H1 (cell line): ENCODE data around the gene PCGF3. TPM values are rescaled to one million over a fixed set of nuclear protein-coding genes. Genes with fewer than 3 reads are reported as not detected.

Experiments used
- CTCF ChIA-PET: fragments of 300-600 bp; sonication (Branson Sonifier 250); formaldehyde crosslinking; loops from one replicate; lab custom pipeline; 2021; ENCODE audit not compliant: partially characterized antibody; lab: Charles Lee
- POLR2A ChIA-PET: fragments of 300-600 bp; sonication (Branson Sonifier 250); formaldehyde crosslinking; loops from one replicate; lab custom pipeline; 2021; ENCODE audit warnings: inconsistent platforms; ENCODE audit not compliant: partially characterized antibody; lab: Charles Lee
- DNase-seq, 2 experiments: peaks; one replicate each; pipeline versions ENCODE4 v3.0.0 to v3.0.0-alpha.2; 2010 to 2022; ENCODE audit warnings: low spot score in 2 of 2, low read depth in 1 of 2, mixed read lengths in 1 of 2
- FAIRE-seq: peaks from 2 replicates; lab custom pipeline; 2011; peaks lifted over from hg19 to GRCh38; lab: Jason Lieb, UNC
- H2AFZ ChIP-seq: 2 replicates; pipeline ENCODE4 v1.8.1; 2012; ENCODE audit warnings: low read length, inconsistent platforms
- H2AK5ac ChIP-seq: 2 replicates; pipeline ENCODE4 v1.6.1; 2013; ENCODE audit warnings: low read depth, low read length
- H2BK120ac ChIP-seq: replicated peaks from 2 replicates; pipeline ENCODE3; 2013; ENCODE audit warnings: low read depth, low read length, inconsistent platforms
- H2BK12ac ChIP-seq: 2 replicates; pipeline ENCODE4 v1.6.1; 2013; ENCODE audit warnings: low read depth, low read length
- H2BK15ac ChIP-seq: 2 replicates; pipeline ENCODE4 v1.6.1; 2013; ENCODE audit warnings: low read length
- H2BK20ac ChIP-seq: 2 replicates; pipeline ENCODE4 v1.6.1; 2013; ENCODE audit warnings: low read length
- H2BK5ac ChIP-seq: 2 replicates; pipeline ENCODE4 v1.6.1; 2013; ENCODE audit warnings: low read depth, low read length
- H3K14ac ChIP-seq: 2 replicates; pipeline ENCODE4 v1.6.1; 2013; ENCODE audit warnings: inconsistent platforms; ENCODE audit not compliant: insufficient read length
- H3K18ac ChIP-seq: 2 replicates; pipeline ENCODE4 v1.6.1; 2013; ENCODE audit warnings: low read length; ENCODE audit errors: extremely low read depth
- H3K23ac ChIP-seq: 2 replicates; pipeline ENCODE4 v1.6.1; 2013; ENCODE audit warnings: inconsistent platforms; ENCODE audit not compliant: insufficient read length
- H3K23me2 ChIP-seq: 2 replicates; pipeline ENCODE4 v1.6.1; 2013; ENCODE audit warnings: low read depth, low read length
- H3K27ac ChIP-seq: 2 replicates; pipeline ENCODE4 v1.6.1; 2011; ENCODE audit warnings: low read depth, low read length, inconsistent platforms
- H3K27me3 ChIP-seq, 4 experiments: replicated peaks in 1 of 4; 1 replicate in 1 of 4; 2 replicates in 3 of 4; pipeline versions ENCODE4 v1.6.1 to v1.8.1; 2011 to 2013; ENCODE audit warnings: low read length in 3 of 4, mild to moderate bottlenecking in 3 of 4, inconsistent platforms in 2 of 4, mixed read lengths in 2 of 4, moderate library complexity in 1 of 4; ENCODE audit not compliant: control insufficient read depth in 3 of 4, insufficient read depth in 3 of 4; ENCODE audit errors: extremely low read depth in 1 of 4
- H3K36me3 ChIP-seq, 4 experiments: 2 replicates each; pipeline versions ENCODE4 v1.6.1 to v1.8.1; 2011 to 2013; ENCODE audit warnings: mild to moderate bottlenecking in 4 of 4, low read length in 3 of 4, moderate library complexity in 2 of 4, control low read depth in 1 of 4, inconsistent platforms in 1 of 4; ENCODE audit not compliant: insufficient read depth in 4 of 4, control insufficient read depth in 2 of 4
- H3K4ac ChIP-seq: replicated peaks from 2 replicates; pipeline ENCODE3; 2013; ENCODE audit warnings: low read length, low read depth, mixed read lengths, inconsistent platforms; ENCODE audit not compliant: insufficient read length
- H3K4me1 ChIP-seq, 4 experiments: replicated peaks in 1 of 4; 1 replicate in 1 of 4; 2 replicates in 3 of 4; pipeline versions ENCODE4 v1.6.1 to v1.8.1; 2011 to 2013; ENCODE audit warnings: low read length in 3 of 4, inconsistent platforms in 2 of 4, mixed read lengths in 1 of 4; ENCODE audit not compliant: insufficient read depth in 4 of 4, control insufficient read depth in 3 of 4
- H3K4me2 ChIP-seq, 2 experiments: 2 replicates each; pipeline versions ENCODE4 v1.6.1 to v1.8.1; 2011 to 2013; ENCODE audit warnings: low read depth in 2 of 2, low read length in 2 of 2, control low read depth in 1 of 2, inconsistent platforms in 1 of 2, mild to moderate bottlenecking in 1 of 2; ENCODE audit not compliant: insufficient read depth in 1 of 2
- H3K4me3 ChIP-seq, 4 experiments: fragments of 200-600, 300-600 bp in 1 of 4; sonication (generic), shearing (Covaris generic), sonication (Bioruptor Twin) in 1 of 4; 2 replicates each; pipeline versions ENCODE4 v1.5.1 to v1.8.1; 2011 to 2016; ENCODE audit warnings: low read length in 4 of 4, low read depth in 3 of 4, control low read depth in 2 of 4, inconsistent platforms in 2 of 4, mild to moderate bottlenecking in 2 of 4, mixed read lengths in 1 of 4, moderate library complexity in 1 of 4; ENCODE audit not compliant: insufficient read depth in 2 of 4; ENCODE audit errors: extremely low read depth in 1 of 4
- H3K56ac ChIP-seq: replicated peaks from 2 replicates; pipeline ENCODE3; 2013; ENCODE audit warnings: low read depth, mild to moderate bottlenecking, mixed read lengths, low read length, inconsistent platforms; ENCODE audit not compliant: insufficient read length
- H3K79me1 ChIP-seq: 2 replicates; pipeline ENCODE4 v1.6.1; 2013; ENCODE audit warnings: low read depth, low read length, control low read depth
- H3K79me2 ChIP-seq, 2 experiments: 2 replicates each; pipeline versions ENCODE4 v1.6.1 to v1.8.1; 2012 to 2013; ENCODE audit warnings: low read length in 2 of 2, mild to moderate bottlenecking in 2 of 2, inconsistent platforms in 1 of 2; ENCODE audit not compliant: insufficient read depth in 2 of 2, control insufficient read depth in 1 of 2
- H3K9ac ChIP-seq, 4 experiments: replicated peaks in 1 of 4; 1 replicate in 1 of 4; 2 replicates in 3 of 4; pipeline versions ENCODE4 v1.6.1 to v1.8.1; 2011 to 2013; ENCODE audit warnings: low read depth in 3 of 4, low read length in 3 of 4, control low read depth in 2 of 4, mild to moderate bottlenecking in 2 of 4, moderate library complexity in 2 of 4, inconsistent platforms in 1 of 4; ENCODE audit errors: extremely low read depth in 1 of 4
- H3K9me3 ChIP-seq, 2 experiments: 2 replicates each; pipeline versions ENCODE4 v1.6.1 to v1.8.1; 2012 to 2013; ENCODE audit warnings: mild to moderate bottlenecking in 2 of 2, moderate library complexity in 2 of 2, control low read depth in 1 of 2, inconsistent platforms in 1 of 2, low read depth in 1 of 2, low read length in 1 of 2, mixed read lengths in 1 of 2; ENCODE audit not compliant: insufficient read depth in 2 of 2
- H4K20me1 ChIP-seq, 2 experiments: replicated peaks in 1 of 2; 2 replicates each; pipeline versions ENCODE3 to v1.8.1; 2011 to 2013; ENCODE audit warnings: inconsistent platforms in 2 of 2, low read length in 2 of 2, mild to moderate bottlenecking in 1 of 2; ENCODE audit not compliant: insufficient read depth in 2 of 2, control insufficient read depth in 1 of 2
- H4K5ac ChIP-seq: 2 replicates; pipeline ENCODE4 v1.6.1; 2013; ENCODE audit warnings: low read length, low read depth, mixed read lengths, inconsistent platforms; ENCODE audit not compliant: insufficient read length
- H4K8ac ChIP-seq: 2 replicates; pipeline ENCODE4 v1.8.0; 2013; ENCODE audit warnings: mild to moderate bottlenecking, moderate library complexity, low read length, inconsistent platforms; ENCODE audit not compliant: insufficient read depth; ENCODE audit errors: extremely low read depth
- H4K91ac ChIP-seq: replicated peaks from 2 replicates; pipeline ENCODE3; 2013; ENCODE audit warnings: low read length, mixed read lengths, inconsistent platforms; ENCODE audit not compliant: insufficient read length
- CEBPB ChIP-seq: IDR thresholded peaks from 2 replicates; pipeline ENCODE4 v1.6.1; 2012; ENCODE audit warnings: low read depth, low read length
- CREB1 ChIP-seq: IDR thresholded peaks from 2 replicates; pipeline ENCODE4 v1.6.1; 2012; ENCODE audit warnings: inconsistent platforms
- HDAC2 ChIP-seq, 2 experiments: fragments of 300-600 bp in 1 of 2; sonication (generic) in 1 of 2; IDR thresholded peaks; 2 replicates each; pipeline ENCODE4 v1.6.1; 2011 to 2012; ENCODE audit warnings: low read depth in 2 of 2, low read length in 2 of 2, mild to moderate bottlenecking in 2 of 2, moderate library complexity in 2 of 2, borderline replicate concordance in 1 of 2, inconsistent platforms in 1 of 2
- NANOG ChIP-seq: IDR thresholded peaks from 2 replicates; pipeline ENCODE4 v1.6.1; 2011; ENCODE audit warnings: low read length, low read depth, mild to moderate bottlenecking, inconsistent platforms; ENCODE audit not compliant: insufficient read depth, poor library complexity, severe bottlenecking
- PHF8 ChIP-seq: fragments of 200-600 bp; sonication (generic); conservative IDR thresholded peaks from 2 replicates; pipeline ENCODE4 v1.7.1; 2012; ENCODE audit warnings: low read depth, mild to moderate bottlenecking, inconsistent platforms, low read length, moderate library complexity
- RAD21 ChIP-seq, 2 experiments: IDR thresholded peaks in 1 of 2; conservative IDR thresholded peaks in 1 of 2; 2 replicates each; pipeline ENCODE4 v1.6.1; 2011; ENCODE audit warnings: low read depth in 2 of 2, low read length in 2 of 2, improper control_type of control experiment in 1 of 2, inconsistent platforms in 1 of 2, mild to moderate bottlenecking in 1 of 2, moderate library complexity in 1 of 2
- SIRT6 ChIP-seq: IDR thresholded peaks from one replicate; pipeline ENCODE4 v1.7.1; 2012; ENCODE audit warnings: low read length, inconsistent platforms
- SIX5 ChIP-seq: IDR thresholded peaks from 2 replicates; pipeline ENCODE4 v1.6.1; 2011; ENCODE audit warnings: mild to moderate bottlenecking, low read depth, low read length
- SP4 ChIP-seq: IDR thresholded peaks from 2 replicates; pipeline ENCODE4 v1.6.1; 2012; ENCODE audit warnings: low read length, inconsistent platforms
- TBP ChIP-seq: IDR thresholded peaks from 2 replicates; pipeline ENCODE4 v1.6.1; 2011; ENCODE audit warnings: low read depth, low read length, improper control_type of control experiment
- TCF12 ChIP-seq: IDR thresholded peaks from 2 replicates; pipeline ENCODE4 v1.6.1; 2011; ENCODE audit warnings: low read depth, mild to moderate bottlenecking, low read length
- WGBS, 2 experiments: shearing (Covaris generic) in 1 of 2; methylation state at CpG; one replicate each; pipeline versions ENCODE4 v1.1.6 to v1.1.7; 2013 to 2015; ENCODE audit warnings: low lambda C conversion rate in 2 of 2, mixed read lengths in 2 of 2, inconsistent platforms in 1 of 2, low coverage in 1 of 2, missing lambda C conversion rate in 1 of 2; ENCODE audit not compliant: insufficient replicate concordance in 2 of 2, insufficient coverage in 1 of 2, insufficient read length in 1 of 2; ENCODE audit errors: extremely low coverage in 1 of 2, missing lambda C conversion rate in 1 of 2; 5-methylcytosine and 5-hydroxymethylcytosine counted together
- polyA plus RNA-seq, 7 experiments: library from polyadenylated mRNA; depleted of rRNA in 3 of 7; stranded (reverse) in 5 of 7; unstranded in 2 of 7; fragments of >200 nt in 5 of 7; fragments of 200-250 nt in 2 of 7; gene quantifications; 1 replicate in 5 of 7; 2 replicates in 1 of 7; 4 replicates in 1 of 7; pipeline versions ENCODE4 v1.2.1 to v1.2.3, GENCODE V29; 2011 to 2013; ENCODE audit warnings: missing spikeins in 2 of 7, mixed read lengths in 2 of 7
- total RNA-seq: library from RNA; stranded (reverse); fragmentation: NEBNext Ultra II Directional; extraction: Animal tissue kit (Norgen Biotek cat#: 25700); gene quantifications from 2 replicates; pipeline ENCODE4 v1.2.1, GENCODE V29; 2021

Gene PCGF3
- total and polyA plus RNA-seq, 2 of the 8 experiments (the other 6 are each of a cell fraction or from before 2014, with no cell fraction given) = 52.7 to 52.9 TPM

DNA sequence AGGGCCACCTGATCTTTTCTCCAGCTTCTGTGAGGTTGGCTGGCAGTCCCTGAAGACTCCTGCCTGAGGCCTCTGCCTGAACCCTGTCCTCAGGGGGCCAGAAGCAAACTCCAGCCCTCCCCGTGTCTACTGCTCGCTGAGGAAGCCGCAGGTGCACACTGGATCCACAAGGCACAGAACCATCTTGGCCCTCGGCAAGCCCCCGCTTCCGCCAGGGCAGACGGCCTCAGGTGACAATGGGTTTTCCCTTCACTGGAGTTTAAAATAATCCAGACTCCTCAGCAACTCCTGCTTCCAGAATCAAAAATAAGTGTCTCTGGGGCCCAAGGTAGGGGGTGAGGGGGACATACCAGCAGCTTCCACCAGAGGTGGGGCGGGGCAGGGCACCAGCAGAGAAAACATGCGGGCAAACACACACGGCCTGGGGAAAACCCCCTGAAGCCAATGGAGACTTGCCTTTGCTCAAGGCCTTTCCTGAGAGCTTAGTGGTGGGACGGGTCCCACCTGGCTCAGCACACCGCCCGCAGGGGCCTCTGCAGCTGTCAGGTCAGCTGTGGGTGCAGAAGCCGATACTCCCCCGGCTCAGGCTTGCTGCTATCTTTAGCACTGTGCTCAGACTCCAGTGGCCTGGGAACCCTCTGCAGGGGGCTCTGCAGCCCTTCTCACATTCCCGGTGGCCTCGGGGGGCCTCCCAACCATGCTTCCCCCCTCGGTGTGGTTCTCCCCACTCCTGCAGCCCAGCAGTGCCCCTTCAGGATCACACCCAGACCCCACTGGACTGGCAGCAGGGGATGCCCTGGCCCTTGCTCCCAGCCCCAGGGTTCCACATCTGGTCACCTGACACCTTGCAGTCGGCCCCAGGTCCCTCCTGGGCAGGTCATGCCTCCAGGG is 29.4 kb upstream of the PCGF3 start:
- Histone ChIP-seq H2AFZ (no peak overlapping the region), H2BK5ac (no peak overlapping the region), H4K8ac (peak overlapping the region; percentile 72), H2BK120ac (no peak overlapping the region), H2AK5ac (no peak overlapping the region), H3K23ac (no peak overlapping the region), H3K36me3 (peaks cover 8 to 19% (median 13%) of the 10 kb centered on the region in 4 experiments), H3K79me2 (peaks cover 0 to 7% of the 10 kb centered on the region in 2 experiments; a peak in 2 of 4 replicates), H4K20me1 (peaks cover 3 to 12% of the 10 kb centered on the region in 2 experiments), H3K56ac (no peak overlapping the region), H2BK12ac (no peak overlapping the region), H3K9me3 (no peaks in the 10 kb centered on the region), H3K14ac (no peak overlapping the region), H3K4me3 (no peak overlapping the region), H3K27ac (no peak overlapping the region), H3K18ac (no peak overlapping the region), H4K91ac (no peak overlapping the region), H3K9ac (no peak overlapping the region), H3K4me1 (peaks cover 3 to 13% (median 6%) of the 10 kb centered on the region in 4 experiments; a peak in 6 of 7 replicates), H3K27me3 (no peaks in the 10 kb centered on the region; a peak in 2 of 7 replicates), H2BK20ac (no peak overlapping the region), H3K4ac (no peak overlapping the region), H3K79me1 (peaks cover 7% of the 10 kb centered on the region; the same call in 1 of the 2 replicates), H3K23me2 (peaks cover 12% of the 10 kb centered on the region; the same call in 1 of the 2 replicates), H3K4me2 (no peak overlapping the region), H2BK15ac (no peak overlapping the region), H4K5ac (no peak overlapping the region)
- WGBS, 2 experiments = 90% methylated on average over 19 of the region's 19 CpGs; no CpG with 5 or more reads in 1 of the 2 experiments
- POLR2A ChIA-PET = interaction anchor here (0.7 to 5.6 kb wide), 7 partner anchors 8 to 74 kb away, joined by 3 to 25 read pairs (median 3); no protein-coding TSS in a partner anchor
- CTCF ChIA-PET = interaction anchor here (1.0 to 3.4 kb wide), 5 partner anchors 8 to 73 kb away, joined by 3 to 20 read pairs (median 6); no protein-coding TSS in a partner anchor
- DNase-seq (no peak), FAIRE-seq (no peak)
- TF ChIP-seq HDAC2 (IDR thresholded peaks at IDR 0.05; ENCODE audit: borderline replicate concordance in 1 of 2, low read depth in 2 of 2, low read length in 2 of 2) (no peak), CREB1 (no peak), TCF12 (no peak), NANOG (no peak), SIX5 (no peak), TBP (no peak), PHF8 (no peak), CEBPB (no peak), SIRT6 (no peak), SP4 (no peak), RAD21 (IDR thresholded peaks at IDR 0.05 in 1 of 2, conservative IDR thresholded peaks at IDR 0.05 in 1 of 2; ENCODE audit: low read depth in 2 of 2, low read length in 2 of 2) (no peak)
